Activated CD8-positive, alpha-beta memory T cell treated with anti-CD3 and anti-CD28 coated beads, Interleukin-2, amount 50 U/mL, for 24 hours (primary cell): ENCODE data around the gene SYNGR1.

Source experiments
- DNase-seq: peaks from one replicate; pipeline ENCODE4 v3.0.0-alpha.2; 2020; ENCODE audit errors: extremely low read depth

The SYNGR1 gene, protein sequence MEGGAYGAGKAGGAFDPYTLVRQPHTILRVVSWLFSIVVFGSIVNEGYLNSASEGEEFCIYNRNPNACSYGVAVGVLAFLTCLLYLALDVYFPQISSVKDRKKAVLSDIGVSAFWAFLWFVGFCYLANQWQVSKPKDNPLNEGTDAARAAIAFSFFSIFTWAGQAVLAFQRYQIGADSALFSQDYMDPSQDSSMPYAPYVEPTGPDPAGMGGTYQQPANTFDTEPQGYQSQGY

DNA sequence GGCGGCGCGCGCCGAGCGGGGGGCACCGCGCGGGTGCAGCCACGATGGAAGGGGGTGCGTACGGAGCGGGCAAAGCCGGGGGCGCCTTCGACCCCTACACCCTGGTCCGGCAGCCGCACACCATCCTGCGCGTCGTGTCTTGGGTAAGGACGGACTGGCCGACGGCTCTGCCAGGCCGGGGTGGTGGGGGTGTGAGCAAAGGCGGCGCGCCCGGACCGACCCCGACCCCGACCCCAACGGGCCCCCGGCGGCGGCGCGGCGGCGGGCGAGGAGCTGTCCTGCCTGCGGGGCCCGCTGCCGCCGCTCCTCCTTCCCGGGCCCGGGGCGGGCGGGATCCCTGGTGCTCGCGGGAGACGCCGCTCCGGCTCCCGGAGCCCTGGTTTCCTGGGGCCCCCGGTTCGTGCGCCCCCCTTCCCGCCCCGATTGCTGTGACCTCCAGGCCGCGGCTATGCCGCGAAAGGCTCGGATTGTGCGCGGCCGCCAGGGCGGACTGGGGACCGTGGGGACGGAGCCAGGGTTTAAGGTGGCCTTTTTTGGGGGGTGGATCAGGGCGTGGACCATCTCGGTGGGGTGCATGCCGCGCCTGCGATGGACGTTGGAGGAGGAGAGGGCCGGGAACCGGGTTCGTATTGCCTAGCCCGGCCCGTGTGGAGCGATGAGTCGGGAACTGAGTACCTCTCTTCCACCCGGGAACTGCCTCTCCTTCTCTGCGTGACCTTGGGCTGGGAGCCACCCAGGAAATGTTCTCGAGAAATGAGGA, at the start of gene SYNGR1:
TSS of gene SYNGR1 (plus strand) at position 25 of the 760 bp plus-strand sequence. CDS start at position 45, 20 bp downstream.
- DNase-seq: no peak

DNA sequence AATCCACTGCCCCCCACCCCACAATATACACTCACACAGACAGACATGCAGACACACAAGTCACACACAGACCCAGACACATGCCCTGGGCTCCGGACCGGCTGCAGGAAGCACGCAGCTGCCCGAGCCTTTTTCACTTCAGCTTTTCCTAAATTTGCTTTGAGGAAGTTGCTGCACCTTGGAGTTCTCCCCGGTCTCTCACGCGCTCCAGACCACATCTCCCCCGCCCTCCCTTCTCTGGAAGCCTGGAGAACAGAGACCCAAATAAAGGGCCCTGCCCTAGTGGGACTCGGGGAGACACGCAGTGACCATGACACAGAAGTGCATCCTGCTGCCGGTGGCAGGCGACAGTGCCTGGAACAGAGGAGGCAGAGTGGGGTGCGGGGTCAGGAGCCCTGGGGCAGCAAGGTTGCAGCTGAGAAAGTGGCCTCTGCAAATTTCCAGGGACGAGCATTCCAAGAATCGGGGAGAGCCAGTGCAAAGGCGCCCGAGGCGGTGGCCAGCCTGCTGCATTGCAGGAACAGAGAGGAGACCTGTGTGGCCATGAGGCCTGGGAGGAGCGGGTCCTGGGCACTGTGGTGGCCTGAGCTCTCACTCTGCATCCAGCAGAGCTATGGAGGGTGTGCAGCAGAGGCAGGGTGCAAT, 49.5 kb upstream of the SYNGR1 start:
- no peak for DNase-seq

DNA sequence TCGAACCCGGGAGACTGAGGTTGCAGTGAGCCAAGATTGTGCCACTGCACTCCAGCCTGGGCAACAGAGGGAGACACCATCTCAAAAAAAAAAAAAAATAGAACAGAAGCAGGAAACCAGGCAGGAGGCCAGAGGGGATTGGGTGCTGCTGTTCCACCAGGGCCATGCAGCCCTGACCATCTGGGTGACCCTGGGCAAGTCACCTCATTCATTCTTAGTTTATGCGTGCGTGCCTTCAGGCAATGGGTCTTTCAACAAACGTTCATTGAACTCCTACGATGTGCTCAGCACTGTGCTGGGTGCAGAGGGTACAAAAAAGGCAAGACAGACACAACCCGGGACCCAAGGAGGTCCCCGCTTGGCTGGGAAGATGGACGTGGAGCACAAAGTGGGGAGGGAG, 48.7 kb upstream of the SYNGR1 start:
- DNase-seq: no peak

DNA sequence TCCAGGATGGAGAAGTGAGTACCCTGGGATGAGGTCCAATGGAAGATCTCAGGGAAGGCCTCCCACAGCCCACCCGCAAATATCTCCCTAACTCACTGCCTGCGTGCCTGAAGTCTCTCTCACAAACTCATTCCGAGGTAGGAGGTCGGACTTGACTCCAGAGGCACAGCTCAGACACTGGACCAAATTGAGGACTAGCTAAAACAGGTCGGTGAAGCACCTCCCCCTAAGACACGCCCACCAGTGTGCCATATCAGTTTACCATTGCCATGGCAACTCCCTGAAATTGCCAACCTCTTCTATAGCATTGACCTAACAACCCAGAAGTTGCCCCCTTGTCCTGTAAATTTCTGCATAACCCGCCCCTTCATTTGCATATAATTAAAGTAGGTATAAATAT, 47.9 kb upstream of the SYNGR1 start:
- no peak for DNase-seq

GRCh38 chr22:39302431-39302960, 47.3 kb upstream of the SYNGR1 start:
- no peak for DNase-seq

- no peak for DNase-seq
These were observed 46.4 kb upstream of the SYNGR1 start for GRCh38 chr22:39303358-39303757.

DNA sequence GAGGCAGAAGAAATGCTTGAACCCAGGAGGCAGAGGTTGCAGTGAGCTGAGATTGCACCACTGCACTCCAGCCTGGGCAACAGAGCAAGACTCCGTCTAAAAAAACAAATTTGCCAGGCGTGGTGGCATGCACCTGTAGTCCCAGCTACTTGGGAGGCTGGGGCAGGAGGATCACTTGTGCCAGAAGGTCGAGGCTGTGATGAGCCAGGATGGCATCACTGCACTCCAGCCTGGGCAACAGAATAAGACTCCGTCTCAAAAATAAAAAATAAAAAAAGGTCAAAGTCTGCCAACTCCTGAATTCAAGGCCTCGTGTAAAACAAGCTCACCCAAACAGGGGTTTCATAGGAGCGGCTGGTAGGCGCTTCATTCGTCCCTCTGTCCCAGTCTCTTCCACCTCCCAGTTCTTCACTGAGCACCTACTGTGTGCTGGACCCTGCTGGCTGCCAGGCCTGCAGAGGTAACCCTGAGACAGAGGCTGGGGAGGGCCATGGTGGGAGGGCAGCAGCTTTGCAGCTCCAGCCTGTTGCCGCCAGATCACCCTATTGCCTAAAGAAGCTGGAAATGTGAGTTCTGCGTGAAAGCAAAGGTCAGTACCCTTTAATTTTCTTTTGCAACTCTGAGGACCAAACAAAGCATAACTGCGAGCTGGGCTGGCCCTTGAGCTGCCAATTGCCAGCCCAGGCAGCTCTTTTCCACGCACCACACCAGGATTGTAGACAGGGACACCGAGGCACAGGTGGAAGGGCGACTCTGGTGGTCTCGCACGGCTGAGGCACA, 45.7 kb upstream of the SYNGR1 start:
- no peak for DNase-seq

GRCh38 chr22:39306456-39307361, 43.1 kb upstream of the SYNGR1 start:
- no peak for DNase-seq

DNA sequence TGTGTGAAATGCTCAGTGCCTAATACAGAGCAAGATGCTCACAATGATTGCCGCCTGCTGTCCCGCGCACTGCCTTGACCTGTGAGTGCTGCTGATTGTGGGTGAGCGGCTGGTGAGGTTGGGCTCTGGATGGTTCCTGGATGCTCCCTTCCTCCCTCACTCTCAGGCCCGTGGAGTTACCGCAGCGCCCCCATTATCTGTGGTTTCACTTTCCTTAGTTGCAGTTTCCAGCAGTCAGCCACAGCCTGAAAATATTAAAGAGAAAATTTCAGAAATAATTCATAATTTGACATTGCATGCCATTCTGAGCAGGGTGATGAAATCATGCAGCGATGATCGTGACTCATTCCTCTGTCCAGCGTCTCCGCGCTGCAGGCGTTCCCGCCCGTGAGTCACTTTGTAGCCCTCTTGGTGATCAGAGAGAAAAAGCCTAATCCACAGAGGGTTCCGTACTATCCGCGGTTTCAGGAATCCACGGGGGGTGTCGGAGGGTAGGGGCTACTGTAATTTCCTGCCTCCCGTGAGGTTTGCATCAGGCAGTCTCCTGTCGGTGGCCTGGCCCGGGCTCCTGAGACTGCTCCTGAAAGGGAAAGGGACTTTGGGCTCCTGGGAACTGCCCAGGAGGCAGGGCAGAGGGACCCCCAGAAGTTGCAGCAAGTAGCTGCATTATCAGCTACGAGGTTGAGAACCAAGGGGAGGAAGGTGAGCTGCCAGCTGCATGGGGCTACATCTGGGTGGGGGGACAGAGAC, 41.0 kb upstream of the SYNGR1 start:
- no peak for DNase-seq

DNA sequence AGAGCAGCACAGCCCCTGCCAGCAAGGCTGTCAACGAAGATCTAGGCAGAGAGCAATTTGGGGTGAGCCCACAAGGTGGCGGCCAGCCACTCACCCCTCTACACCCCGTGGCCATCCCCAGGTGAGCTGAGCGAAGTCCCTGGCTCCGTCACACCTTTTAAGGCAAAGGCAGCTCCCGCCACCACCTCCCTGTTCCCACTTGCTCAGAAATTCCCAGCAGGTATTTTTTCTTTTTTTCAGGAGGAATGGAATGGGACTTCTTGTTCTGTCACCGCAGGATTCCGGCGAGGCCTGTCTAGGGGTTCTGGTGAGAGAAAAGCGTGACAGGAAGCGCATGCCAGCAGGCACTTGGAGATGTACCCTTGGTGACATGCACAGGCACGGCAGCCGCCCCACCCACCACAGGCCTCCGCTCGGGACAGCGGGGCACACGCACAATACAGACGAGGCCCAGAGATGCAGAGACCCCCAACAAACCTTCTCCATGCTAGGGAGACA, 40.4 kb upstream of the SYNGR1 start:
- no peak for DNase-seq

- DNase-seq: no peak
These were observed 39.7 kb upstream of the SYNGR1 start for GRCh38 chr22:39309881-39310714.

DNA sequence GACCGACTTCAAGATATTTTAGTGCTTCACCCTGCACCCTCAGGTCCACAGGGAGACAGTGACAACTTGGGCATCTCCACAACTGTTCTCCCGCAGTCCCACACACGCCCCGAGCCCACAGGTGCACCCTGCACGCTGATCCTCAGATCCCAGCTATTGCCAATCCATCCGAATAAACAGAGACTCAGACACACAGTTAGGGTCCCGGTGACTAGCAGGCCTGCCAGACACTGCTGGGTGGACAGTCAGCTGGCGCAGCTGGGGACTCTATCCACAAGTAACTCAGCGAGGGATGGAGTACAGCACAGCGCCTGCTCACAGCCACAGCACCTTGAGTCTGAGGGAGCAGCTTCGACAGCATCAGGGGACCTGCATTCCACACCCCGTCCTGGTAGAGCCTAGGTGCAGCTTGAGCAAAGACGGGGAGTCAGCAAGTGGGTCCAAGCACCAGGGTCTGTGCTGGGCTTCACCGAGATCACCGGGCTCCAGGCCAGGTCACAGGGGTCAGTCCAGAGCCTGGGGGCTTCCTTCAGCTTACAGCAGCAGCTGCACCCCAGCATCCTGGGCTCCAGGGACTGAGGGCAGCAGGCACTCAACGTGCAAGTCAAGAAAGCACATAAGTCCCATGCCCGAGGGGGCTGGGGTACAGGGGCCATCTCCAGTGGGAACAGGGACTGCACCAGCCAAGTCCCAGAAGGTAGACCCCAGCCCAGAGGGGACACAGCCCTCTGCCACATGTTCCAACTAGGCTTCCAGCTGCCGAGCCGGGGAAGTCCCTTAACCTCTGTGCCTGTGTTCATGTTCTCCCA, 38.0 kb upstream of the SYNGR1 start:
- DNase-seq: no peak

GRCh38 chr22:39312410-39312809, 37.4 kb upstream of the SYNGR1 start:
- DNase-seq: no peak

GRCh38 chr22:39313258-39314001, 36.4 kb upstream of the SYNGR1 start:
- no peak for DNase-seq

DNA sequence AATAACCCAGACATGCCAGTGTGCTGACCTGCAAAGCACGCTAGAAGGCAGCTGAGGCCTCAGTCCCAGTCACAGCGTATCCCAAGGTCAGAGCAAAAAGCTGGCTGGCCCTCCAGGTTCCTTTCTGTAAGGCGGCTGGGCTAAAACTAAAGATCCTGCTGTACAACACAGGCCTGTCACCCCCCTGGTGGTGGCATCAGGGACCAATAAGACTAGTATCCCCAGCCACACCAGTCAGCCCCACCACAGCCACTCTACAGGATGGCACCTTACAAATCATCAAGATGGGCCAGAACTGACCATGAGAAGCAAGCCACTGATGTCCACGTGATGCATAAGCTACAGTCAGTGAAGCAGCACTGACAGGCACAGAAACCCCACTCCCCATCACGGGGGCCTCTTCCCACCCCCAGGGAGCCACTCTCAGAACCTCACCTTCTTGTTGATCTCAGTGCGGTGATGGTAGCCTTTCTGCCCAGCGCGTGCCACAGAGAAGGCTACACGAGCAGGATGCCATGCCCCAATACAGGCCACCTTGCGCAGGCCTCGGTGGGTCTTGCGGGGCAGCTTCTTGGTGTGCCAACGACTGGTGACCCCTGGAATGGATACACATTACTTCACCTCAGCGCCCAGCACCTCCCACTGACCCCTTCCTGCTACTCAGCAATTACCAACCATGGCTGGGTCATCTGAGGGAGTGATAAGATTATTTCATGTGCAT, 35.4 kb upstream of the SYNGR1 start:
- no peak for DNase-seq

GRCh38 chr22:39315389-39315788, 34.4 kb upstream of the SYNGR1 start:
- no peak for DNase-seq
